ENCODE results near the gene SHF.
"Not testable (repeated sequence)": the region's sequence is repeated elsewhere in the genome, so short reads cannot be mapped to it uniquely, and the experiment has no call there.

The SHF gene

GRCh38 chr15:45139770-45140169 lies 48.0 kb downstream of the SHF start:
- intact Hi-C loops (cut with micrococcal nuclease) = no loop called here
- Mint-ChIP-seq H3K27me3 (peaks cover 27% of the 10 kb centered on the region), H3K36me3 (ENCODE audit: low read depth) (peaks cover 59% of the 10 kb centered on the region), H3K27ac (no peak overlapping the region), H3K4me3 (no peak overlapping the region), H3K9me3 (no peaks in the 10 kb centered on the region), H3K4me1 (ENCODE audit: low read depth) (peaks cover 9% of the 10 kb centered on the region)

GRCh38 chr15:45138814-45139765 lies 48.7 kb downstream of the SHF start:
- peaks cover 59% of the 10 kb centered on the region for H3K36me3 Mint-ChIP-seq (ENCODE audit: low read depth)
- H3K27ac Mint-ChIP-seq = no peak overlapping the region
- H3K9me3 Mint-ChIP-seq = no peaks in the 10 kb centered on the region
- peaks cover 31% of the 10 kb centered on the region for H3K27me3 Mint-ChIP-seq
- peaks cover 13% of the 10 kb centered on the region for H3K4me1 Mint-ChIP-seq (ENCODE audit: low read depth)
- H3K4me3 Mint-ChIP-seq = no peak overlapping the region
- intact Hi-C loops (cut with micrococcal nuclease) = no loop called here

GRCh38 chr15:45137703-45138102 lies 50.1 kb downstream of the SHF start:
- H3K27ac Mint-ChIP-seq = no peak overlapping the region
- H3K9me3 Mint-ChIP-seq = no peaks in the 10 kb centered on the region
- peaks cover 10% of the 10 kb centered on the region for H3K4me1 Mint-ChIP-seq (ENCODE audit: low read depth)
- H3K36me3 Mint-ChIP-seq (ENCODE audit: low read depth) = peaks cover 60% of the 10 kb centered on the region
- peaks cover 45% of the 10 kb centered on the region for H3K27me3 Mint-ChIP-seq
- H3K4me3 Mint-ChIP-seq = no peak overlapping the region
- intact Hi-C loops (cut with micrococcal nuclease) = no loop called here

GRCh38 chr15:45136378-45136764 lies 51.4 kb downstream of the SHF start:
- H3K27me3 Mint-ChIP-seq = peaks cover 53% of the 10 kb centered on the region
- peaks cover 8% of the 10 kb centered on the region for H3K4me1 Mint-ChIP-seq (ENCODE audit: low read depth)
- intact Hi-C loops (cut with micrococcal nuclease) = no loop called here
- H3K36me3 Mint-ChIP-seq (ENCODE audit: low read depth) = peaks cover 52% of the 10 kb centered on the region
- no peak overlapping the region for H3K27ac Mint-ChIP-seq
- no peaks in the 10 kb centered on the region for H3K9me3 Mint-ChIP-seq
- no peak overlapping the region for H3K4me3 Mint-ChIP-seq

GRCh38 chr15:45135705-45136377 lies 51.9 kb downstream of the SHF start:
- H3K27ac Mint-ChIP-seq; intact Hi-C loops (cut with micrococcal nuclease); H3K4me3 Mint-ChIP-seq; H3K9me3 Mint-ChIP-seq: not testable (repeated sequence)
- Mint-ChIP-seq H3K4me1 (ENCODE audit: low read depth) (peaks cover 12% of the 10 kb centered on the region), H3K36me3 (ENCODE audit: low read depth) (peaks cover 47% of the 10 kb centered on the region), H3K27me3 (peaks cover 59% of the 10 kb centered on the region)

GRCh38 chr15:45134682-45135604 lies 52.8 kb downstream of the SHF start:
- Mint-ChIP-seq H3K4me3 (no peak overlapping the region), H3K36me3 (ENCODE audit: low read depth) (peaks cover 46% of the 10 kb centered on the region), H3K4me1 (ENCODE audit: low read depth) (peaks cover 17% of the 10 kb centered on the region), H3K9me3 (no peaks in the 10 kb centered on the region), H3K27ac (peak overlapping the region; percentile 3), H3K27me3 (peaks cover 68% of the 10 kb centered on the region)
- intact Hi-C loops (cut with micrococcal nuclease) = no loop called here

- peaks cover 42% of the 10 kb centered on the region for H3K36me3 Mint-ChIP-seq (ENCODE audit: low read depth)
- H3K4me3 Mint-ChIP-seq = no peak overlapping the region
- no peaks in the 10 kb centered on the region for H3K9me3 Mint-ChIP-seq
- intact Hi-C loops (cut with micrococcal nuclease) = no loop called here
- H3K27ac Mint-ChIP-seq = no peak overlapping the region
- H3K4me1 Mint-ChIP-seq (ENCODE audit: low read depth) = peaks cover 20% of the 10 kb centered on the region
- H3K27me3 Mint-ChIP-seq = peaks cover 77% of the 10 kb centered on the region
These were observed 53.7 kb downstream of the SHF start for GRCh38 chr15:45134046-45134445.

- intact Hi-C loops (cut with micrococcal nuclease) = no loop called here
- Mint-ChIP-seq H3K4me1 (ENCODE audit: low read depth) (peaks cover 25% of the 10 kb centered on the region), H3K4me3 (no peak overlapping the region), H3K27me3 (peaks cover 82% of the 10 kb centered on the region), H3K36me3 (ENCODE audit: low read depth) (peaks cover 37% of the 10 kb centered on the region), H3K27ac (no peak overlapping the region), H3K9me3 (no peaks in the 10 kb centered on the region)
These were observed 54.2 kb downstream of the SHF start for GRCh38 chr15:45133561-45133920.

GRCh38 chr15:45132844-45133560 lies 54.8 kb downstream of the SHF start:
- Mint-ChIP-seq H3K27me3 (peaks cover 85% of the 10 kb centered on the region), H3K4me3 (no peak overlapping the region), H3K4me1 (ENCODE audit: low read depth) (peaks cover 30% of the 10 kb centered on the region), H3K27ac (no peak overlapping the region), H3K36me3 (ENCODE audit: low read depth) (peaks cover 32% of the 10 kb centered on the region), H3K9me3 (no peaks in the 10 kb centered on the region)
- intact Hi-C loops (cut with micrococcal nuclease) = no loop called here

GRCh38 chr15:45131510-45131909 lies 56.3 kb downstream of the SHF start:
- peaks cover 84% of the 10 kb centered on the region for H3K27me3 Mint-ChIP-seq
- H3K9me3 Mint-ChIP-seq = no peaks in the 10 kb centered on the region
- intact Hi-C loops (cut with micrococcal nuclease) = no loop called here
- H3K27ac Mint-ChIP-seq = no peak overlapping the region
- H3K4me3 Mint-ChIP-seq = no peak overlapping the region
- H3K4me1 Mint-ChIP-seq (ENCODE audit: low read depth) = peaks cover 32% of the 10 kb centered on the region
- H3K36me3 Mint-ChIP-seq (ENCODE audit: low read depth) = peaks cover 27% of the 10 kb centered on the region

- Mint-ChIP-seq H3K4me1 (ENCODE audit: low read depth) (peaks cover 32% of the 10 kb centered on the region), H3K27ac (peak overlapping the region; percentile 52), H3K27me3 (peaks cover 88% of the 10 kb centered on the region), H3K4me3 (peak overlapping the region; percentile 77), H3K9me3 (no peaks in the 10 kb centered on the region), H3K36me3 (ENCODE audit: low read depth) (peaks cover 27% of the 10 kb centered on the region)
- intact Hi-C loops (cut with micrococcal nuclease) = no loop called here
These were observed 57.3 kb downstream of the SHF start for GRCh38 chr15:45130291-45131000.

- intact Hi-C loops (cut with micrococcal nuclease) = loop anchor here (5.0 kb wide), 1 partner anchor 33 kb away; no protein-coding TSS in a partner anchor
- peaks cover 25% of the 10 kb centered on the region for H3K36me3 Mint-ChIP-seq (ENCODE audit: low read depth)
- peak within 1 kb of the TSS; percentile 77 for H3K4me3 Mint-ChIP-seq
- H3K27ac Mint-ChIP-seq = peak within 1 kb of the TSS; percentile 52
- peaks cover 27% of the 10 kb centered on the region for H3K4me1 Mint-ChIP-seq (ENCODE audit: low read depth)
- peaks cover 89% of the 10 kb centered on the region for H3K27me3 Mint-ChIP-seq
- no peaks in the 10 kb centered on the region for H3K9me3 Mint-ChIP-seq
These were observed 58.1 kb downstream of the SHF start, which contains the start of the genes DUOX1 and DUOXA1 for GRCh38 chr15:45129651-45130129. TSS of gene DUOX1 (plus strand) at chr15:45129994. CDS start at chr15:45131967, 1,973 bp downstream. TSS of gene DUOXA1 (minus strand) at chr15:45129879. CDS start at chr15:45123014, 6,865 bp downstream.
